Colonic mucosa (tissue), 4 donors: Measurements from ENCODE around the gene NLRP4. TPM values are rescaled to one million over a fixed set of nuclear protein-coding genes. Genes with fewer than 3 reads are reported as not detected.
"Not testable (repeated sequence)": the region's sequence is repeated elsewhere in the genome, so short reads cannot be mapped to it uniquely, and the experiment has no call there.

ENCODE experiments used
- DNase-seq: peaks from one replicate; pipeline ENCODE4 v3.0.0-alpha.2; 2020
- H3K27ac ChIP-seq: fragments of 200-600 bp; one replicate; pipeline ENCODE4 v1.8.0; 2021
- H3K27me3 ChIP-seq: fragments of 200-600 bp; one replicate; pipeline ENCODE4 v1.8.0; 2021
- H3K36me3 ChIP-seq: fragments of 200-600 bp; one replicate; pipeline ENCODE4 v1.8.0; 2021
- H3K4me1 ChIP-seq: fragments of 200-600 bp; one replicate; pipeline ENCODE4 v1.8.0; 2021; ENCODE audit warnings: mild to moderate bottlenecking
- H3K4me3 ChIP-seq: fragments of 200-600 bp; one replicate; pipeline ENCODE4 v1.8.0; 2021
- H3K9ac ChIP-seq, 2 donors: one replicate each; pipeline ENCODE4 v1.7.0; 2013; ENCODE audit warnings: control low read depth in 2 of 2, low read depth in 2 of 2, low read length in 2 of 2
- H3K9me3 ChIP-seq: fragments of 200-600 bp; one replicate; pipeline ENCODE4 v1.8.0; 2021
- CTCF ChIP-seq: fragments of 200-600 bp; IDR thresholded peaks from one replicate; pipeline ENCODE4 v1.8.0; 2022; ENCODE audit warnings: antibody characterized with exemption, mild to moderate bottlenecking
- intact Hi-C: fragments of 100-400 bp; cut with DNase I; formaldehyde crosslinking; loops from one replicate; pipeline ENCODE4 v1.14.1; 2022
- total RNA-seq, 2 donors: library from RNA; stranded (reverse); fragmentation: NEBNext Ultra II Directional in 1 of 2; extraction: Animal tissue kit (Norgen Biotek cat#: 25700) in 1 of 2; gene quantifications; one replicate each; pipeline ENCODE4 v1.2.1, GENCODE V29; 2021
- donor health status: healthy.
- donor health status: DM: no; HTN: no; CAD: no.
- donor health status: DM: no; HTN: no; CAD: no.

NLRP4 gene
- total RNA-seq, 2 donors from 2014 or later: not detected

- Histone ChIP-seq H3K4me3 (no peak overlapping the region), H3K4me1 (no peaks in the 10 kb centered on the region), H3K9me3 (no peaks in the 10 kb centered on the region), H3K27me3 (no peaks in the 10 kb centered on the region), H3K36me3 (no peaks in the 10 kb centered on the region), H3K9ac (no peak overlapping the region), H3K27ac (no peak overlapping the region)
- DNase-seq: no peak
- TF ChIP-seq CTCF: no peak
- intact Hi-C loops: no loop called here
These were observed 91.7 kb downstream of the NLRP4 start for GRCh38 chr19:55927991-55928390.

- DNase-seq, H3K27ac ChIP-seq, H3K36me3 ChIP-seq, H3K27me3 ChIP-seq, H3K9ac ChIP-seq, intact Hi-C loops, H3K4me3 ChIP-seq, H3K9me3 ChIP-seq, H3K4me1 ChIP-seq: not testable (repeated sequence)
These were observed 92.9 kb downstream of the NLRP4 start for GRCh38 chr19:55929258-55929657.

- H3K9me3 ChIP-seq: no peaks in the 10 kb centered on the region
- no peak overlapping the region for H3K9ac ChIP-seq
- no peak for DNase-seq
- intact Hi-C loops: no loop called here
- H3K4me1 ChIP-seq: no peaks in the 10 kb centered on the region
- no peak overlapping the region for H3K27ac ChIP-seq
- no peaks in the 10 kb centered on the region for H3K36me3 ChIP-seq
- H3K27me3 ChIP-seq: no peaks in the 10 kb centered on the region
- TF ChIP-seq CTCF: no peak
- H3K4me3 ChIP-seq: no peak overlapping the region
These were observed 94.7 kb downstream of the NLRP4 start for GRCh38 chr19:55930996-55931515.

Other genes with a start within 250 kb of the NLRP4 start
- 10 to 100 TPM; 12.2 to 14.5 TPM for gene FIZ1, start 237.0 kb upstream of the NLRP4 start, total RNA-seq
- gene ZNF524, start 236.3 kb upstream of the NLRP4 start, total RNA-seq: 10 to 100 TPM; 30.4 to 33.9 TPM
- gene ZNF865, start 230.9 kb upstream of the NLRP4 start, total RNA-seq: 10 to 100 TPM; 12.9 to 13.1 TPM
- gene ZNF784, start 212.0 kb upstream of the NLRP4 start, total RNA-seq: 10 to 100 TPM in 1 of 2 donors, 1 to 10 TPM in 1; 9.9 to 10.2 TPM
- gene ZNF580, start 195.5 kb upstream of the NLRP4 start, total RNA-seq: 10 to 100 TPM; 18.0 to 28.6 TPM
- 10 to 100 TPM; 16.0 to 20.3 TPM for gene ZNF581, start 192.9 kb upstream of the NLRP4 start, total RNA-seq
- 1 to 10 TPM; 2.6 to 4.8 TPM for gene CCDC106, start 188.3 kb upstream of the NLRP4 start, total RNA-seq
- 100 to 1,000 TPM; 146 to 289 TPM for gene U2AF2, start 181.5 kb upstream of the NLRP4 start, total RNA-seq
- gene EPN1, start 161.3 kb upstream of the NLRP4 start, total RNA-seq: 100 to 1,000 TPM; 257 to 259 TPM
- gene NLRP9, start 98.1 kb upstream of the NLRP4 start, total RNA-seq: not detected
- gene RFPL4A, start 77.4 kb upstream of the NLRP4 start, total RNA-seq: not detected
- gene RFPL4AL1, start 67.4 kb upstream of the NLRP4 start, total RNA-seq: not detected
- gene NLRP11, start 4.5 kb upstream of the NLRP4 start, total RNA-seq: under 1 TPM in 1 of 2 donors, not detected in 1; 0.07 TPM
- gene NLRP13, start 95.8 kb downstream of the NLRP4 start, total RNA-seq: not detected
- gene NLRP8, start 111.3 kb downstream of the NLRP4 start, total RNA-seq: not detected
- gene NLRP5, start 150.2 kb downstream of the NLRP4 start, total RNA-seq: not detected